Neural cell (in vitro differentiated cells): ENCODE measurements around the gene ZNF808.
"Not testable (repeated sequence)": the region's sequence is repeated elsewhere in the genome, so short reads cannot be mapped to it uniquely, and the experiment has no call there.

ENCODE experiments used
- REST ChIP-seq: IDR thresholded peaks from 2 replicates; pipeline ENCODE4 v1.6.1; 2012; ENCODE audit warnings: borderline replicate concordance
- TF ChIP-seq, protein P1 (sequence below): fragments of 450-650 bp; IDR thresholded peaks from 2 replicates; pipeline ENCODE4 v1.5.1; 2014; ENCODE audit warnings: antibody characterized with exemption, mild to moderate bottlenecking, moderate library complexity; ENCODE audit not compliant: poor library complexity, severe bottlenecking

GRCh38 chr19:52500474-52500873 is 27.0 kb upstream of the ZNF808 start:
- TF ChIP-seq, protein P1, sequence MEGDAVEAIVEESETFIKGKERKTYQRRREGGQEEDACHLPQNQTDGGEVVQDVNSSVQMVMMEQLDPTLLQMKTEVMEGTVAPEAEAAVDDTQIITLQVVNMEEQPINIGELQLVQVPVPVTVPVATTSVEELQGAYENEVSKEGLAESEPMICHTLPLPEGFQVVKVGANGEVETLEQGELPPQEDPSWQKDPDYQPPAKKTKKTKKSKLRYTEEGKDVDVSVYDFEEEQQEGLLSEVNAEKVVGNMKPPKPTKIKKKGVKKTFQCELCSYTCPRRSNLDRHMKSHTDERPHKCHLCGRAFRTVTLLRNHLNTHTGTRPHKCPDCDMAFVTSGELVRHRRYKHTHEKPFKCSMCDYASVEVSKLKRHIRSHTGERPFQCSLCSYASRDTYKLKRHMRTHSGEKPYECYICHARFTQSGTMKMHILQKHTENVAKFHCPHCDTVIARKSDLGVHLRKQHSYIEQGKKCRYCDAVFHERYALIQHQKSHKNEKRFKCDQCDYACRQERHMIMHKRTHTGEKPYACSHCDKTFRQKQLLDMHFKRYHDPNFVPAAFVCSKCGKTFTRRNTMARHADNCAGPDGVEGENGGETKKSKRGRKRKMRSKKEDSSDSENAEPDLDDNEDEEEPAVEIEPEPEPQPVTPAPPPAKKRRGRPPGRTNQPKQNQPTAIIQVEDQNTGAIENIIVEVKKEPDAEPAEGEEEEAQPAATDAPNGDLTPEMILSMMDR = not testable (repeated sequence)
- TF ChIP-seq REST = not testable (repeated sequence)
